Inflammatory macrophage (primary cell): ENCODE results near the gene GPC4.
"Not testable (repeated sequence)": the region's sequence is repeated elsewhere in the genome, so short reads cannot be mapped to it uniquely, and the experiment has no call there.

Experiments
- DNase-seq, 2 donors: peaks; one replicate each; pipeline ENCODE4 v3.0.0-alpha.2; 2020 to 2022

The GPC4 gene

GRCh38 chrX:133302775-133303445 is 112.4 kb downstream of the GPC4 start:
- no peak for DNase-seq

- no peak for DNase-seq
Measured at GRCh38 chrX:133300591-133300990, 114.7 kb downstream of the GPC4 start.

DNA sequence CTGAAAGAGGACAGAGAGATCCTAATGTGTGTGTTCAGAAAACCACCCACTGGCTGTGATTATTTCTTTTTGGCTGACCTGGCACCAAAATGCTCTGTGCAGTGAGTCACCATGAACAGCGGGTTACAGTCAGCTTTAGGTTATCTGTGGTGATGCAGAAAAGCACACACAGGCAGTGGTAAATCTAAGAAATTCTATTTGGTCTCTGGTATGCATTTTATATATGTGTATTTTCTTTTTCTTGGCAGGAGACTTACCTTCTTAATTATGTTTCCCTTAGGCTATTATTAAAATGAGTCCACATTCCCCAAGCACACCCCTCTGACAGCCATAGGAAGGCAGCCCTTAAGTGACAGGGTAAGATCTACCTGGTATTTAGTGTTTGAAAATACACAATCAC is 118.0 kb downstream of the GPC4 start:
- DNase-seq = no peak

GRCh38 chrX:133294126-133294525 is 121.2 kb downstream of the GPC4 start:
- peak in 1 of 2 donors; percentile 4 for DNase-seq

DNA sequence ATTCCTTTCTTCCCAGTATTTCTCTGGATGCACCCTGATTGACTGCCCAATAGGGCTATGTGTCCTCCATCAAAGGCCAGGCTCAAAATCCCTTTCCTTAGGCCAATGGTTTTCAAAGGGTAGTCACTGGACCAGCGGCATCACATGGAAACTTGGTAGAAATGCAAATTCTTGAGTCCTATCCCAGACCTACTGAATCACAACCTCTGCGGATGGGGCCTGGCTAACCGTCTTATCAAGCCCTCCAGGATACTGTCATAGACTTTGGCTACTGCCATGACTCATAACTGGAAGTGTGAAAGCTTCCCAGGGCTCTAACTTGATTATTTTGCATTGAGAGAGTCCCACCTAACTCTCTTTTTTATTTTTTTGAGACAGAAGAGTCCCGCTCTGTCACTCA is 125.2 kb downstream of the GPC4 start:
- no peak for DNase-seq

DNA sequence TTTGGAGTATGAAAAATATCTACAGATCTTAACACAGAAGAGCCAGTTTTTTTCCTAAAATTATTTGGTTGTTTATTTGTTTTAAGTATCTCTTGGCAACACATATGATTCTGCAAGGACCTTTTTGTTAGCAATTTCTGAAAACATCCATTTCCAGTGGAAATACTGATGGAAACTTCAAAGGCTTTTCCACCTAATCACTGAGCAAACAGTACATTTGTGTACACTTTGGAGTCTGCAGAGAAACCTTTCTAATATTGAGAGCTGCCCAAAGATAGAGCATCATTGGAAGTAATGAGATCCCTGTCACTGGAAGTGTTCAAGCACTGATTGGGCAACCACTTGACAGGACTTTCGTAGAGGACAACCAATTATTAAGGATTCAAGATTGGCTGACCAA is 127.4 kb downstream of the GPC4 start:
- DNase-seq = no peak

DNA sequence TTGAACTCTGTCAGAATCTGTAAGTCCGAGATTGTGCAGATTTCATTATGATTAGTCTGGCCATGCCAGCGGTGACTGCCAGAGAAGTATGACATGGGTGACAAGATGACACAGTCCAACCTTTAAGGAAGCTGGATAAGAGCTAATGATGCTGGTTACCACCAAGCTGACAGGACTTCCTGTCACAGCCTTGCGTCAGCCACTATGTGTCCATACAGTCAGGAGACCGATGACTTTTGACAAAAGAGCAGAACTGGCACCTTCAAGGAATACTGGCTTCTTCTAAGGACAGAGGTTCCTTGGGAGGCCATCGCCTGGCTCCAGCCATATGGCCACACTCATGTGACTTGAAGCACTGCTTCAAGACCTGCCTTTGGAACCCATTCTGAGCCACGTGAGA is 129.9 kb downstream of the GPC4 start:
- DNase-seq = peak; percentile 33 to 62

DNA sequence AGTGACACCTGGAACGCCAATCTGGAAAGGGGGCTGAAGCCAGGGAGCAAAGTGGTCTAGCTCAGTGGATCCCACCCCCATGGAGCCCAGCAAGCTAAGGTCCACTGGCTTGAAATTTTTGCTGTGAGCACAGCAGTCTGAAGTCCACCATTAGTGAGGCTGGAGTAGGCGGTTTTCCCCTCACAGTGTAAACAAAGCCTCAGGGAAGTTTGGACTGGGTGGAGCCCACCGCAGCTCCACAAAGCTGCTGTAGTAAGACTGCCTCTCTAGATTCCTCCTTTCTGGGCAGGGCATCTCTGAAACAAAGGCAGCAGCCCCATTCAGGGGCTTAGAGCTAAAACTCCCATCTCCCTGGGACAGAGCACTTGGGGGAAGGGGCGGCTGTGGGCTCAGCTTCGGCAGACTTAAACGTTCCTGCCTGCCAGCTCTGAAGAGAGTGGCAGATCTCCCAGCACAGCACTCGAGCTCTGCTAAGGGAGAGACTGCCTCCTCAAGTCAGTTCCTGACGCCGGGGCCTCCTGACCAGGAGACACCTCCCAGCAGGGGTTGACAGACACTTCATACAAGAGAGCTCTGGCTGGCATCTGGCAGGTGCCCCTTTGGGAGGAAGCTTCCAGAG is 136.1 kb downstream of the GPC4 start:
- not testable (repeated sequence) for DNase-seq

DNA sequence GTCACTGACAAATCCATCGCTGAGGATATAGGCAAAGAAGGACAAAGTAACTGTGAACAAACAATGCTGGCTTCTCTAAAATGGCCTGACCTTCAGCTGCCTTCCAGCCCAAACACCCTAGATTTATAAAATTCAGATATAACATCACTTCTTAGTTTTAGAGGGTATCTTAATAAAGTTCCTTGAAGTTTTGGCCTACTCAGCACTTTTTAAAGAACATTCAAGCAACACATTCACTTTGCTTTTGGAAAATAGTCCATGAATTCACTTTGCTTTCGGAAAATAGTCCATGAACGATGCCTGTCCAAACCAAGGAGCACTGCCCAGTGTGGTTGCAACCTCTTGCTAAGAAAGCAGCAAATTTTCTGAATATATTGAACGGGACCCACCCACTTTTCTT is 142.1 kb downstream of the GPC4 start:
- DNase-seq = no peak

GRCh38 chrX:133269168-133269567 is 146.1 kb downstream of the GPC4 start:
- no peak for DNase-seq

- no peak for DNase-seq
Measured at GRCh38 chrX:133267621-133268020, 147.7 kb downstream of the GPC4 start.

DNA sequence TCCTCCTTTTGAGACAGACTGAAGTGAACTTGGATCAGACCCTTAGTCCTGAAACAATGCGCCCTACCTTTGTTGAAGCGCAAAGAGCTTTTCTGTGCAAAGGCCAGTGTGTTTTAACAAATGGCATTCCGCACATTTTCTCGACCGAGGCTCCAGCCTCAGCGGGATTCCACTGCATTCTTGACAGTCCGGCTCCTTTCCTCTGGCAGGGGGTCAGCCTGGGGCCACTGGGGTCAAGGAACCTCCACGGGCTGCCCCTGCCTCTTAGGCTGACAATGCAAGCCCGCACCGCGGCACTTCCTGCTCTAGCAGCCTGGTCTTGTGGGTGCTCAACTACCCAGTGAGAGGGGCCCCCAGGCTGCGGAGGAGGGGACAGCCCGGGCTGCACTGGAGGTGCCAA is 150.0 kb downstream of the GPC4 start:
- DNase-seq = no peak

- DNase-seq = no peak
Measured at GRCh38 chrX:133258481-133258880, 156.8 kb downstream of the GPC4 start.

- DNase-seq = no peak
Measured at GRCh38 chrX:133254666-133255065, 160.6 kb downstream of the GPC4 start.

DNA sequence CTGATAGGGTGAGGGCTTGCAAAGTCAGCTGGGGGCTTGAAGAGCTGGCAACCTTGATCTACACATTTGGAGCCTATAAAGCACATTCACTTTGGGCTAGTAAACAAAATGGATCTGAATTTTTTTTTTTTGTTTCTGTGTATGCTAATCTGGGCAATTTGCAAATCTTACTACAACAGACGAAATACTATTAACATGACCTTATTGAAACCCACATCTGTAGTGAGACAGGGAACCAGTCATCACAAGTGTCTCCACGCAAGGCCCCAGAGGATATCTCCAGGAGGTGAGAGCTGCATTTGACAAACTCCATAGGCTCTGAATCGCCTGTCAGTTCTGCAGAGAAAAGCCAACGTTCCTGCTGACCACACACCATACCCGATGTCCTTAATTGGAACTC is 164.1 kb downstream of the GPC4 start:
- DNase-seq = no peak

DNA sequence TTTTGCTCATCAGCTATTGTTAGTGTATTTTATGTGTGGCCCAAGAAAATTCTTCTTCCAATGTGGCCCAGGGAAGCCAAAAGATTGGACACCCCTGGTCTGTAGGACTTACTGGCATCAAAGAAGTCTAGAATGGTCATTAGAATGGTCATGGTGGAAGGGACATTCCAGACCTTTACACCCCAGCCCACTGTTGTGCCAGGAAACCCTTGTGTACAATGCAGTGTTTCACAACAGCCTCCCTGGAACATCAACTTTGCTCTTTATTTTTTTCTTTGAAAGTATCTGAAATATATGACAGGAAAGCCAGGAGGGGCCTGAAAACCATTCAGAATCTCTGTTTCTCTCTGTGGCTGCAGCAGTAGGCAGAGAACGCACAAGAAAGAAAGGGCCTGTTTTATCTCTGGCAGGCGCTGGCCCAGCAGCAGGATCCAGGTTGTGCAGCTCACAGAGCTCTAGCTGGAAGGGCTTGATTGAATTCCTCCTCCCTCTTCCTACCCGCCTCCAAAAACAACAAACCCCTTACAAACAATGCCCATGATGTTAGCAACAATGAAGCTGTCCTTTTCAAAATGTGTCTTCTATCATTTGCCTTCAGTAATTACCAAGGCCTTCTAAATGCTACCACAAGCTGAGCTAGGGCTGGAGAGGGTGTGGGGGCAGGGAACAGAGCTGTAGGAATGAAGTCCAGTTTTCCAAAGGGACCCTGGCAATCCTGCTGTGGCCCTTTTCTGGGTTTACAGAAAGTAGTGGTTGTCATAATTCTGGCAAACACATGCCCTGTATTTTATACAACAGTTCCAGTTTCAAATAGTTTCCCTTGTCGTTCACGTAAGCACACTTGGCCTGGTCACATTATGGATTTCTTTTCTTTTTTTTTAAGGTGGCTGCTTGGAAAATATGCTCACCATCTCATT is 164.8 kb downstream of the GPC4 start:
- no peak for DNase-seq
